Body of pancreas (tissue), 4 donors: ENCODE data around the gene RGMA. TPM values are rescaled to one million over a fixed set of nuclear protein-coding genes. Genes with fewer than 3 reads are reported as not detected.

Source experiments
- ATAC-seq: fragments of 150-250 bp; one replicate; pipeline ENCODE4 v1.9.1; 2016
- DNase-seq, 4 donors: peaks; one replicate each; pipeline ENCODE4 v3.0.0-alpha.2; 2019
- H3K27ac ChIP-seq, 4 donors: fragments of 200-600 bp; sonication (generic); 1 replicate in 3 of 4; 2 replicates in 1 of 4; pipeline versions ENCODE4 v1.5.1 to v1.6.1; 2016 to 2019; ENCODE audit warnings: mild to moderate bottlenecking in 1 of 4, mixed read lengths in 1 of 4, moderate library complexity in 1 of 4
- H3K27me3 ChIP-seq, 2 donors: fragments of 200-600 bp; sonication (generic); one replicate each; pipeline ENCODE4 v1.6.0; 2016; ENCODE audit warnings: mild to moderate bottlenecking in 1 of 2
- H3K36me3 ChIP-seq, 2 donors: fragments of 200-600 bp; sonication (generic); replicated peaks in 1 of 2; 2 replicates each; pipeline ENCODE4 v1.5.1; 2016; ENCODE audit warnings: low read depth in 2 of 2; ENCODE audit not compliant: insufficient read depth in 1 of 2
- H3K4me1 ChIP-seq: fragments of 200-600 bp; sonication (generic); one replicate; pipeline ENCODE4 v1.6.0; 2016
- H3K4me3 ChIP-seq, 2 donors: fragments of 200-600 bp; sonication (generic); 1 replicate in 1 of 2; 2 replicates in 1 of 2; pipeline ENCODE4 v1.5.1; 2016 to 2019
- H3K9me3 ChIP-seq, 3 donors: fragments of 200-600 bp; sonication (generic); 1 replicate in 2 of 3; 2 replicates in 1 of 3; pipeline ENCODE4 v1.5.1; 2016
- POLR2A ChIP-seq, 3 donors: fragments of 450-650 bp; IDR thresholded peaks; one replicate each; pipeline ENCODE4 v1.6.1; 2016; ENCODE audit warnings: antibody characterized with exemption in 3 of 3, mild to moderate bottlenecking in 2 of 3
- WGBS, 2 donors: methylation state at CpG; one replicate each; pipeline ENCODE4 v1.1.5; 2017; 5-methylcytosine and 5-hydroxymethylcytosine counted together
- intact Hi-C: fragments of 100-400 bp; cut with DNase I; formaldehyde crosslinking; loops from one replicate; pipeline ENCODE4 v1.15.1; 2023
- total RNA-seq, 2 donors: library from RNA; depleted of rRNA; stranded (reverse); fragments of >200 nt; gene quantifications; one replicate each; pipeline ENCODE4 v1.1.0, GENCODE V29; 2016
- TF ChIP-seq, protein P1 (sequence below), 7 experiments: fragments of 450-650 bp in 4 of 7; fragments of 200-600 bp in 3 of 7; sonication (generic) in 3 of 7; IDR thresholded peaks; one replicate each; pipeline ENCODE4 v1.5.1; 2016 to 2019; ENCODE audit warnings: antibody characterized with exemption in 7 of 7

The RGMA gene
- total RNA-seq, 2 donors from 2014 or later = 8.8 to 9.2 TPM

DNA sequence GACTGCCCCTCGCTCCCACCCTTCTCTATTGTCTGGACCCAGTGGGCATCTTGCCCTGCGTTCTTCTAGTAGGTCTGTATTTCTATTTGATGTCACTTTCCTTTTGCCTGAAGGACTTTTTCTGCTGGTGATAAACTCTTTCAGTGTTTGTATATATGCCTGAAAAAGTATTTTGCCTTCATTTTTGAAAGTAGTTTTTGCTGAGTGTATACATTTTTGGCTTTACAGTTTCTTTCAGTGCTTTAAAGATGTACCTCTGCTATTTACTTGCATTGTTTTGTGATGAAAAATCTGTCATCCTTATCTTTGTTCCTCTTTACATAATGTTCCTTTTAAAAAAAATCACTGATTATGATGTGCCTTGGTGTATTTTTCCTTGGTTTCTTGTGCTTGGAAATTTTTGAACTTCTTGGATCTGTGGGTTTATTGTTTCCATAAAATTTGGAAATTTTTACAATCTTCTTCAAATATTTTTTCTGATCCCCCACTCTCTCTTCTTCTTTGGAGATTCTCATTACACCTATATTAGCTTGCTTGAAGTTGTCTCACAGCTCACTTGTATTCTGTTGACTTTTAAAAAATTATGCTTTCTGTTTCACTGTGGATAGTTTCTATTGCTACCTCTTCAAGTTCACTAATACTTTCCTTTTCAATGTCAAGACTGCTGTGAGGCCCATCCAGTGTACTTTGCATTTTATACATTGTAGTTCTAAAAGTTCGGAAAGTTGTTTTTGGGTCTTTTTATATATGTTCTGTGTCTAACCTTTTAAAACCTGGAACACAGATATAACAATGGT lies 67.8 kb downstream of the RGMA start:
- 89 to 97% methylated on average over 3 of the region's 3 CpGs for WGBS, 2 donors
- no peak for ATAC-seq
- TF ChIP-seq POLR2A (IDR thresholded peaks at IDR 0.05) = no peak
- TF ChIP-seq, protein P1, sequence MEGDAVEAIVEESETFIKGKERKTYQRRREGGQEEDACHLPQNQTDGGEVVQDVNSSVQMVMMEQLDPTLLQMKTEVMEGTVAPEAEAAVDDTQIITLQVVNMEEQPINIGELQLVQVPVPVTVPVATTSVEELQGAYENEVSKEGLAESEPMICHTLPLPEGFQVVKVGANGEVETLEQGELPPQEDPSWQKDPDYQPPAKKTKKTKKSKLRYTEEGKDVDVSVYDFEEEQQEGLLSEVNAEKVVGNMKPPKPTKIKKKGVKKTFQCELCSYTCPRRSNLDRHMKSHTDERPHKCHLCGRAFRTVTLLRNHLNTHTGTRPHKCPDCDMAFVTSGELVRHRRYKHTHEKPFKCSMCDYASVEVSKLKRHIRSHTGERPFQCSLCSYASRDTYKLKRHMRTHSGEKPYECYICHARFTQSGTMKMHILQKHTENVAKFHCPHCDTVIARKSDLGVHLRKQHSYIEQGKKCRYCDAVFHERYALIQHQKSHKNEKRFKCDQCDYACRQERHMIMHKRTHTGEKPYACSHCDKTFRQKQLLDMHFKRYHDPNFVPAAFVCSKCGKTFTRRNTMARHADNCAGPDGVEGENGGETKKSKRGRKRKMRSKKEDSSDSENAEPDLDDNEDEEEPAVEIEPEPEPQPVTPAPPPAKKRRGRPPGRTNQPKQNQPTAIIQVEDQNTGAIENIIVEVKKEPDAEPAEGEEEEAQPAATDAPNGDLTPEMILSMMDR (IDR thresholded peaks at IDR 0.05) = no peak
- H3K9me3 ChIP-seq = no peaks in the 10 kb centered on the region
- H3K4me3 ChIP-seq = no peak overlapping the region
- H3K36me3 ChIP-seq = peaks cover 21 to 30% of the 10 kb centered on the region in 2 donors
- no peaks in the 10 kb centered on the region for H3K4me1 ChIP-seq
- intact Hi-C loops = loop anchor here (10.0 kb wide), 1 partner anchor 226 kb away; no protein-coding TSS in a partner anchor
- no peak overlapping the region for H3K27ac ChIP-seq
- DNase-seq = no peak
- no peaks in the 10 kb centered on the region for H3K27me3 ChIP-seq

DNA sequence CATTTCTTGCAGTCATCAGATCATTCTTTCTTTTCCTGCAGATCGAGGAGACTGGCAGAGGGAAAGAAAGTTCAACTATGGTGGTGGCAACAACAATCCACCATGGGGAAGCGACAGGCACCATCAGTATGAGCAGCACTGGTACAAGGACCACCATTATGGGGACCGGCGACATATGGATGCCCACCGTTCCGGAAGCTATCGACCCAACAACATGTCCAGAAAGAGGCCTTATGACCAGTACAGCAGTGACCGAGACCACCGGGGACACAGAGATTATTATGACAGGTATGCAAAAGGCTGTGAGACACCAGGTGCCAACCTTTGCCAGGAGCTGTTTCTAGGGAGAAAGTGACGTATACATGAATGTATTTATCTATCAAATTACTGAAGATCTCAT lies 69.0 kb downstream of the RGMA start:
- intact Hi-C loops = loop anchor here (10.0 kb wide), 1 partner anchor 225 kb away; no protein-coding TSS in a partner anchor

DNA sequence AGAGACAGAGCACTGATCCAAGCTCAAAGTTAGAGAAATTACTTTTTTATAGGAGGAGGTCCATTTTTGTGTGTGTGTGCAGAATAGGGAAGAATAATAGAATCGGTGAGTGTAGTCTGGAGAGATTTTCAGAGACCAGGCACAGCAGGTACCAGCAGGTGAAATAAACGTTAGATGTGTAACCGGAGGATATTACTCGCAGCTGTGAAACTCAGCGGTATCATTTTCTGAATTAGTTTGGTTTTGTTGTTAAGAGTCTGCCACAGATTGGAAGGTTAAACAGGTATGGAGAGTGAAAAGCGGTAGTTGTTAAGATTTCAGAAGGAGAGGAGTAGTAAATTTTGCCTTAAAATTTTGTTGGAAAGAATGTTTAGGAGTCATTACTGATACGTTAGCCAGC lies 69.9 kb downstream of the RGMA start:
- H3K36me3 ChIP-seq = peaks cover 31 to 40% of the 10 kb centered on the region in 2 donors

More for the DNA sequence above, 69.0 kb downstream of the RGMA start:
- DNase-seq (no peak), ATAC-seq (no peak)
- no peaks in the 10 kb centered on the region for H3K9me3 ChIP-seq
- H3K4me1 ChIP-seq = no peaks in the 10 kb centered on the region
- no peak overlapping the region for H3K27ac ChIP-seq
- H3K36me3 ChIP-seq = peaks cover 27 to 38% of the 10 kb centered on the region in 2 donors
- no peak for TF ChIP-seq POLR2A (IDR thresholded peaks at IDR 0.05)
- H3K4me3 ChIP-seq = no peak overlapping the region
- 93 to 95% methylated on average over 10 of the region's 10 CpGs for WGBS, 2 donors
- H3K27me3 ChIP-seq = no peaks in the 10 kb centered on the region

DNA sequence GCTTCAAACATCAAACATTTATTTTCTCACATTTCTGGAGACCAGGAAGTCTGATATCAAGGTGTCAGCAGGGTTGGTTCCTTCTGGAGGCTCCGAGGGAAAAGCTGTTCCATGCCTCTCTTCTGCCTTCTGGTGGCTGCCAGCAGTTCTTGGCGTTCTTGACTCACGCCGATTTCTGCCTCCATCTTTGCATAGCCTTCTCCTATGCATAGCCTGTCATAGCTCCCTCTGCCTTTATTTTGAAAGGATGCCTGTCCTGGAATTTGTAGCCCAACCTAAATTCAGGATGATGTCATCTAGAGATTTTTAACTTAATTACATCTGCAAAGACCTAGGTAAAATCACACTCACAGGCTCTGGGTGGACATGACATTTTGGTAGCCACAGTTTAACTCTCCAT lies 70.4 kb downstream of the RGMA start:
- intact Hi-C loops = no loop called here
- Histone ChIP-seq H3K27ac (no peak overlapping the region), H3K36me3 (peaks cover 31 to 42% of the 10 kb centered on the region in 2 donors), H3K27me3 (no peaks in the 10 kb centered on the region), H3K9me3 (no peaks in the 10 kb centered on the region), H3K4me3 (no peak overlapping the region), H3K4me1 (no peaks in the 10 kb centered on the region)
- TF ChIP-seq, protein P1 (IDR thresholded peaks at IDR 0.05) = peak in 1 of 7 experiments; percentile 17
- TF ChIP-seq POLR2A (IDR thresholded peaks at IDR 0.05) = no peak
- WGBS, 2 donors = 79 to 80% methylated on average over 4 of the region's 4 CpGs
- DNase-seq (no peak), ATAC-seq (no peak)

More for the DNA sequence above, 69.9 kb downstream of the RGMA start:
- WGBS, 2 donors = 85 to 94% methylated on average over 7 of the region's 7 CpGs
- Histone ChIP-seq H3K4me1 (no peaks in the 10 kb centered on the region), H3K4me3 (no peak overlapping the region), H3K27ac (no peak overlapping the region), H3K9me3 (no peaks in the 10 kb centered on the region), H3K27me3 (no peaks in the 10 kb centered on the region)
- DNase-seq (no peak), ATAC-seq (no peak)
- intact Hi-C loops = no loop called here
- no peak for TF ChIP-seq POLR2A (IDR thresholded peaks at IDR 0.05)
- TF ChIP-seq, protein P1 (IDR thresholded peaks at IDR 0.05) = no peak

DNA sequence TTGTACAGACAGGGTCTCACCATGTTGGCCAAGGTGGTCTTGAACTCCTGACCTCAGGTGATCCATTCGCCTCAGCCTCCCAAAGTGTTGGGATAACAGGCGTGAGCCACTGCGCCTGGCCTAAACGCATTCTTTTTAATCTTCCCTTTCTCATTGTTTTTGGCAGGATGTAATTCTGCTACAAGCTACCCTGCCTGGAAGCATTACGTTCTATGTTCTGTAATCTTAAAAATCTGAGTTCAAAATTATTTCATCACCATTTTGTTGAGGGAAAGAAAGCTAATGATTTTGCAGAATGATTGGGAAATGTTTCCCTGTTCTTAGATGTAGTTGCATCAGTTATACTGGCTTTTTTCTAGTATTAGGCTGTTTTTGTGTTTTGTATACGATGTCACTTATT lies 71.5 kb downstream of the RGMA start:
- TF ChIP-seq, protein P1 (IDR thresholded peaks at IDR 0.05) = no peak
- no peak for TF ChIP-seq POLR2A (IDR thresholded peaks at IDR 0.05)
- Histone ChIP-seq H3K36me3 (peaks cover 31 to 49% of the 10 kb centered on the region in 2 donors), H3K4me3 (no peak overlapping the region), H3K4me1 (no peaks in the 10 kb centered on the region), H3K27me3 (no peaks in the 10 kb centered on the region), H3K27ac (no peak overlapping the region), H3K9me3 (no peaks in the 10 kb centered on the region)
- WGBS, 2 donors = 70 to 96% methylated on average over 6 of the region's 6 CpGs
- DNase-seq (no peak), ATAC-seq (no peak)
- intact Hi-C loops = no loop called here
